Stimulated activated CD8-positive, alpha-beta memory T cell treated with anti-CD3 and anti-CD28 coated beads, Interleukin-15, amount 100 ng/mL, for 4 hours (primary cell): Measurements from ENCODE around the gene SPTBN4.
A peak's percentile ranks its signal among the peaks of the same experiment; 100 is the strongest.
"Not testable (repeated sequence)": the region's sequence is repeated elsewhere in the genome, so short reads cannot be mapped to it uniquely, and the experiment has no call there.

Experiments
- DNase-seq, 2 donors: peaks; one replicate each; pipeline ENCODE4 v3.0.0-alpha.2; 2020; ENCODE audit warnings: low read depth in 2 of 2

The SPTBN4 gene

GRCh38 chr19:40530091-40530901 is 63.5 kb downstream of the SPTBN4 start:
- DNase-seq, result no peak

GRCh38 chr19:40533508-40533907 is 66.7 kb downstream of the SPTBN4 start:
- no peak for DNase-seq

- no peak for DNase-seq
Measured at GRCh38 chr19:40534148-40534547, 67.3 kb downstream of the SPTBN4 start.

- no peak for DNase-seq
Measured at GRCh38 chr19:40539070-40539469, 72.3 kb downstream of the SPTBN4 start.

- no peak for DNase-seq
Measured at GRCh38 chr19:40542202-40542859, 75.5 kb downstream of the SPTBN4 start.

GRCh38 chr19:40543029-40543597 is 76.3 kb downstream of the SPTBN4 start:
- no peak for DNase-seq

GRCh38 chr19:40546153-40546841 is 79.5 kb downstream of the SPTBN4 start:
- DNase-seq, result not testable (repeated sequence)

GRCh38 chr19:40547190-40547589 is 80.4 kb downstream of the SPTBN4 start:
- not testable (repeated sequence) for DNase-seq

- DNase-seq, result no peak
Measured at GRCh38 chr19:40547836-40548235, 81.0 kb downstream of the SPTBN4 start.

- DNase-seq, result peak; percentile 54
Measured at GRCh38 chr19:40549007-40549708, 82.4 kb downstream of the SPTBN4 start.

GRCh38 chr19:40550951-40551350 is 84.2 kb downstream of the SPTBN4 start:
- no peak for DNase-seq

GRCh38 chr19:40552848-40553247 is 86.0 kb downstream of the SPTBN4 start:
- DNase-seq, result no peak

GRCh38 chr19:40553885-40554857 is 87.4 kb downstream of the SPTBN4 start:
- no peak for DNase-seq

- no peak for DNase-seq
Measured at GRCh38 chr19:40555978-40556689, 89.3 kb downstream of the SPTBN4 start.

- DNase-seq, result no peak
Measured at GRCh38 chr19:40556953-40557530, 90.2 kb downstream of the SPTBN4 start.

GRCh38 chr19:40559394-40559793 is 92.6 kb downstream of the SPTBN4 start:
- no peak for DNase-seq

- no peak for DNase-seq
Measured at GRCh38 chr19:40560092-40560507, 93.3 kb downstream of the SPTBN4 start.

- DNase-seq, result no peak
Measured at GRCh38 chr19:40561947-40562346, 95.1 kb downstream of the SPTBN4 start.

GRCh38 chr19:40564535-40564934 is 97.7 kb downstream of the SPTBN4 start:
- not testable (repeated sequence) for DNase-seq
